Measurements from ENCODE around the gene TNFRSF18. TPM values are rescaled to one million over a fixed set of nuclear protein-coding genes. Genes with fewer than 3 reads are reported as not detected.

Gene TNFRSF18
- polyA plus RNA-seq, 1 donor from 2014 or later, result not detected

- Histone ChIP-seq H3K36me3 (ENCODE audit: insufficient read depth, low read length) (no peaks in the 10 kb centered on the region), H3K9me2 (ENCODE audit: insufficient read depth, low read length) (no peaks in the 10 kb centered on the region), H3K4me3 (ENCODE audit: low read length) (no peak overlapping the region), H3K27me3 (ENCODE audit: insufficient read depth, low read depth, low read length) (peaks cover 23% of the 10 kb centered on the region), H2AFZ (ENCODE audit: low read depth, low read length) (no peak overlapping the region), H3K4me2 (ENCODE audit: low read length) (no peak overlapping the region), H3F3A (ENCODE audit: insufficient read depth, low read length, poor library complexity, severe bottlenecking) (no peaks in the 10 kb centered on the region), H4K20me1 (ENCODE audit: insufficient read depth) (no peaks in the 10 kb centered on the region), H3K9me3 (ENCODE audit: low read length) (no peaks in the 10 kb centered on the region), H3K79me2 (replicated peaks; ENCODE audit: insufficient read depth, low read length) (no peaks in the 10 kb centered on the region), H3K27ac (ENCODE audit: low read length) (no peak overlapping the region), H3K9ac (ENCODE audit: low read length) (no peak overlapping the region)
- TF ChIP-seq SMC3 (conservative IDR thresholded peaks at IDR 0.05; ENCODE audit: poor library complexity) (no peak), EZH2 (IDR thresholded peaks at IDR 0.05; ENCODE audit: borderline replicate concordance, insufficient read depth, low read length, poor library complexity, severe bottlenecking) (no peak), EP300 (conservative IDR thresholded peaks at IDR 0.05; ENCODE audit: poor library complexity, severe bottlenecking) (no peak), TAF1 (IDR thresholded peaks at IDR 0.05; ENCODE audit: low read depth) (no peak), MXI1 (conservative IDR thresholded peaks at IDR 0.05; ENCODE audit: poor library complexity, severe bottlenecking) (no peak), RAD21 (conservative IDR thresholded peaks at IDR 0.05) (no peak), POLR2AphosphoS5 (IDR thresholded peaks at IDR 0.05) (no peak)
Observed at GRCh38 chr1:1208713-1209433, 2.5 kb upstream of the TNFRSF18 start.

- Histone ChIP-seq H3K79me2 (replicated peaks; ENCODE audit: insufficient read depth, low read length) (no peaks in the 10 kb centered on the region), H4K20me1 (ENCODE audit: insufficient read depth) (no peaks in the 10 kb centered on the region), H3F3A (ENCODE audit: insufficient read depth, low read length, poor library complexity, severe bottlenecking) (no peaks in the 10 kb centered on the region), H3K9me2 (ENCODE audit: insufficient read depth, low read length) (no peaks in the 10 kb centered on the region), H2AFZ (ENCODE audit: low read depth, low read length) (no peak overlapping the region), H3K27ac (ENCODE audit: low read length) (no peak overlapping the region), H3K4me2 (ENCODE audit: low read length) (no peak overlapping the region), H3K9me3 (ENCODE audit: low read length) (no peaks in the 10 kb centered on the region), H3K9ac (ENCODE audit: low read length) (no peak overlapping the region), H3K27me3 (ENCODE audit: insufficient read depth, low read depth, low read length) (peaks cover 23% of the 10 kb centered on the region), H3K36me3 (ENCODE audit: insufficient read depth, low read length) (no peaks in the 10 kb centered on the region), H3K4me3 (ENCODE audit: low read length) (no peak overlapping the region)
- no peak for TF ChIP-seq RAD21 (conservative IDR thresholded peaks at IDR 0.05)
- no peak for TF ChIP-seq REST (IDR thresholded peaks at IDR 0.05; ENCODE audit: borderline replicate concordance)
- no peak for TF ChIP-seq POLR2AphosphoS5 (IDR thresholded peaks at IDR 0.05)
- no peak for TF ChIP-seq EZH2 (IDR thresholded peaks at IDR 0.05; ENCODE audit: borderline replicate concordance, insufficient read depth, low read length, poor library complexity, severe bottlenecking)
- TF ChIP-seq TAF1 (IDR thresholded peaks at IDR 0.05; ENCODE audit: low read depth), result no peak
- no peak for TF ChIP-seq EP300 (conservative IDR thresholded peaks at IDR 0.05; ENCODE audit: poor library complexity, severe bottlenecking)
- no peak for TF ChIP-seq CTCF (IDR thresholded peaks at IDR 0.05; ENCODE audit: poor library complexity, severe bottlenecking)
- TF ChIP-seq MXI1 (conservative IDR thresholded peaks at IDR 0.05; ENCODE audit: poor library complexity, severe bottlenecking), result no peak
- TF ChIP-seq SMC3 (conservative IDR thresholded peaks at IDR 0.05; ENCODE audit: poor library complexity), result no peak
Observed at GRCh38 chr1:1207571-1207892, 1.1 kb upstream of the TNFRSF18 start.

Data from neural cell (in vitro differentiated cells).